T-helper 9 cell (primary cell): ENCODE data around the gene PRDM7.
A peak's percentile ranks its signal among the peaks of the same experiment; 100 is the strongest.
"Not testable (repeated sequence)": the region's sequence is repeated elsewhere in the genome, so short reads cannot be mapped to it uniquely, and the experiment has no call there.

Experiments used
- DNase-seq: peaks from one replicate; pipeline ENCODE4 v3.0.0-alpha.2; 2020
- total RNA-seq, 2 donors: gene quantifications; one replicate each; lab custom pipeline; 2026; lab: John Stamatoyannopoulos, UW

PRDM7 gene
- total RNA-seq, result 0 reads per million in 2 donors

DNA sequence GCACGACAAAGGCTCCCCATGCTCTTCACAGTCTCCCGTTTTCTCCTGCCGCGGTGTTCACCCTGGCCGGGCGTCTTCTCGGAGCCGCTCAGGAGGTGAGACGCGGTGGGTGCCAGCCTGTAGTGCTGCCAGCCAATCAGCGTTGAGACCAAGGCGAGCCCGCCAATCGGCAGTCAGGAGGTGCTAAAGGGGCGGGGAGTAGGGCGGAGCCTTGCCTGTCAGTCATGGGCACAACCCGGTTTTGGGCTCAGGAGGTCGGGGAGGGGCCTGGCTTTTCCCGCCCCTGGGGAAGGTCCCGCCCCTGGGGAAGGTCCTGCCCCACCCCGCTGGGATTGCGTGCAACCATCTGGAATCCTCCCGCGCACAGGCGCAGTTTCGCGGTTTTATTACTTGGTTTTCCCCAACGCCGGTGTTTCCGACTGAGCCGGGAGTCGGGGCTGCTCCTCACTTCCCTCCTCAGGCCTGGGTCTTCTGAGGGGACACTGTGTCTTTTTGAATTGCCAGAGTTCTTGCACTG lies at the start of gene PRDM7:
TSS of gene PRDM7 (minus strand) at position 92 of the 517 bp plus-strand sequence. CDS start 1,421 bp downstream, outside the sequence.
- DNase-seq, result peak; percentile 92

DNA sequence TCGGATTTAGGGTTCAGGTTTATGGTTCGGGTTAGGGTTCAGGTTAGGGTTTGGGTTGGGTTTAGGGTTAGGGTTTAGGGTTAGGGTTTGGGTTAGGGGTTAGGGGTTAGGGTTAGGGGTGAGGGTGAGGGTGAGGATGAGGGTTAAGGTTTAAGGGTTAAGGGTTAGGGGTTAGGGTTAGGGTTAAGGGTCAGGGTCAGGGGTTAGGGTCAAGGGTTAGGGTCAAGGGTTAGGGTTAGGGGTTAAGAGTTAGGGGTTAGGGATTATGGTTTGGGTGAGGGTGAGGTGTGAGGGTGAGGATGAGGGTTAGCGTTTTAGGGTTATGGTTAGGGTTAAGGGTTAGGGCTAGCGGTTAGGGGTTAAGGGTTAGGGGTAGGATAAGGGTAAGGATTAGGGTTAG lies 44.7 kb upstream of the PRDM7 start:
- not testable (repeated sequence) for DNase-seq

DNA sequence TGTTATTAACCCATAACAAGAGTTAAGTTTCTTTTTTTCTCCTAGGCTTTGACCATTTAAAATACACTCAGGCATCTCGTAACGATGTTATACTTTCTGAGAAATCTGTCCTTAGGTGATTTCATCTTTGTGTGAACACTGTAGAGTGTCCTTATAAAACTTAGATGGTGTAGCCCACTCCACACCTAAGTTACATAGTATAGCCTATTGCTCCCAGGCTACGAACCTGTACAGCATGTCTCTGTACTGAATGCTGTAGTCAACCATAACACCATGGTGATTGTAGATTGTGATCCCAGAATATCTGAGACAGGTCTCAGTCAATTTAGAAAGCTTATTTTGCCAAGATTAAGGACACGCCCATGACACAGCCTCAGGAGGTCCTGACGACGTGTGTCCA lies 30.5 kb upstream of the PRDM7 start:
- not testable (repeated sequence) for DNase-seq

DNA sequence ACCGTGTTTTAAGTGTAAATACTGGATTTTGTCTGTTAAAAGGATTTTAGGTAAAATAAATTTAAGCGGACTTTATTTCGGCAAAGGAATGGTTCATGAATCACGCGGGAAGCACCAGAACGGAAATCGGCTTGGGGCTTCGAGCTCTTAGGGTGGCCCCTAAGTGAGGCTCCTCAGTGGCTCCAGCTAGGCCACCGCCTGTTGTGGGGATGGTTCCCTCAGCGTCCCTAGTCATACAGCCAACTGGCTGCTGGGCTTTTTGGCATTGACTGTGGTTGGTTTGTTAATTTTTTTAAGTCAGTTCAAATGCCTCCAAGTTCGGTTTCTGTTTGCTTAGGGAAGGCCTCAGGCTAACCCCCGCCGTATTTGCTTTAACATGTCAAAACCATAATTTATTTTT lies 29.9 kb upstream of the PRDM7 start:
- not testable (repeated sequence) for DNase-seq

DNA sequence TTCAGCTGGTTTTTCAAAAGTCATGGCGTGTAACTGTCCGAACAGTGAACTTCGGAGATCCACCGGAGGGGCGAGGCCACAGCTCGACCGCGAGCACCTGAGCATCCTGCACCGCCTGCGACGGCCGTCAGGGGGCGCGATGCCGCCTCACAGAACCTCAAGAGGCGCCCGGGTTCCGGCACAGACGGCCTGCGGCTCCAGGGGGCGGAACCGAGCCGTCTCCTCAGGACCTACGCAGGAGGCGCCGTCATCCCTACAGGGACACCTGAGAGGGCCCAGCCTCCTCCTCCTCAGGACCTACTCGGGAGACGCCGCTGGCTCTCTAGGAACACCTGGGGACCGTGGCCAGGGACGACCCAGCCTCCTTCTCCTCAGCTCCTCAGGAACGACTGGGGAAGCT lies 29.1 kb upstream of the PRDM7 start:
- peak; percentile 27 for DNase-seq

DNA sequence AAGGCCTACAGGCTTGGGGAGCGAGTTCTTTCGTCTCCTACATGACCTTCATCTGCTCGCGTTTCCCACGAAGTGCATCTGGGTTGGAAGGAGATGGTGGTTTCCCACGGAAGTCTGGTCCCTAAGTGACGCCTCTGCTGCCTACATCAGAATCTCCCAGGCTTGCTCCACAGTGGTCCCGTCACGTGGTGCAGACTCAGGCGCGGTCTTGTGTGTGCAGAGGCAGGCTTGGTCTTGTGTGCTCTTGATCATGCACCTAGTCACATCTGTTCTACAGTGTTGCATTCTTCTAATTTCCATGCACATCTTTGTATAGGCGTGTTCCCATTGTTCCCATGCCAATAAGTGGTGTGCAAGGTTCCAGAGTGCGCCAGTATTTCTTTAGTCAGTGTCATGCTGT lies 27.6 kb upstream of the PRDM7 start:
- DNase-seq, result not testable (repeated sequence)

DNA sequence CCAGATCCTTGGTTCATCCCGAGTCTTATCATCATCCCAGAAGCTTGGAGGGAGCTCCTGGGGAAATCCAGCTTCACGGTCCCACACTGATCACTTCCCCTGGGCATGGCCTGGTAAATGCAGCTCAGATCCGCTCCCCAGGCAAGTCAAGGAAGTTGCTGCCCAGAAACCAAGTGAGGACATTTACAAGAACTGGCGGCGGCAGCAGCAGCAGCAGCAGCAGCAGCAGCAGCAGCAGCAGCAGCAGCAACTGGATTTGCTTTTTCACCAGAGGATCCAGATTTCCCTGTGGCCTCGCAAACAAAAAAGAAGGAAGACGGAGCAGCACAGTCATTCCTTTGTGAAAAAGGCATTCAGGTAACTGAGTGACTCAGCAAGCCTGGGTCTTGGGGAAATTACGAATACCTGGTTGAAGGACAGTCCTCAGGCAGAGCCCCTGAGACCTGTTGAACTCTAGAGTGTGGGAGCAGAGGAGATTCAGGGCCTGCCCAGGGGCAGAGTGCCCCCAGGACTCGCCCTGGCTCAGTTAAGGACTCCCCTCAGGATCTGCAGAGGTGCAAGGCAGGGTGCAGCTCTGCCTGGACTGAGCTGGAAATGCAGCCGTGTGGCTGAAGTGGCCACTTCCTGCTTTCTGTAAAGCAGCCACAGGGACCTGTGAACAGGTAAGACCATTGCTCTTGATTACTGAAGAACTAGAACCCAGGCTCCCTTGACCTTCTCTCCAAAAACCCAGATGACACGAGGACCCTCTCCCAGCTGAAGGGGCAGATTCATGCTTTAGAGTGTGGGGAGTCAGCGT lies 25.2 kb upstream of the PRDM7 start:
- DNase-seq, result not testable (repeated sequence)

DNA sequence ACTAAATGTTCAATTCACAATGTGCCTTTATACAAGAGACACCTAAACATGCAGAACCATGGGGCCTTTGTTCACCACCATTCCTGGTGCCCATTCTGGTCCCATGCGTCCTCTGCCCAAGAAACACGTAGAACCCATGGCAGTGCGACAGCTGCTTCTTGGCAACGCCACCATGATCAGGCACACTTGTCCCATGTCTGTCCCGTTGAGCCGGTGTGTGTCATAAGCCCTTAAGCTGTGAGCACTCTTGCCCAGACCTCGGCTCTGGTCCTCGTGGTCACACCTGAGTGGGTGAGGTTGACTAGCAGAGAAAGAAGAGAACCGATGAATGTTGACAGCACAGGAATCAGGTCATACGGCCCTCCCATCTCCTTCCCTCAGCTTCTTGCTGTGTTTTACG lies 24.2 kb upstream of the PRDM7 start:
- not testable (repeated sequence) for DNase-seq

DNA sequence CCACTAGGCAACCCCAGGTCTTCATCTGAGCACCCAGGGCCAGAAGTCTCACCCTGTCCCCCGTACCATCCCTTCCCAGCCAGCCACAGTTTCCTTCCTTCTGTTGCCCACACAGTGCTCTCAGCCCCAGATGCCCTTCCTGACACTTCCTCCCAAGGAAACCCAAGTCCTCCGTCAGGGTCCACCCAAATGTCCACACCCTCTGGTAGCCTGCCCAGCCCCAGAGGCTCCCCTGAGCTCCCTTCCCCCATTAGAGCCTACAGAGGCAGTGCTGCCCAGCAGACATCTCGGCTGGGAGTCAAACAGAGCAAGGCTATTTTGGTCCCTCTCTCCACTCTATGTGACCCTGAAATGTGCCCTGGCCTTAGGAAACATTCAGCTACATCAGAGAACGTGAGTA lies 23.7 kb upstream of the PRDM7 start:
- not testable (repeated sequence) for DNase-seq

DNA sequence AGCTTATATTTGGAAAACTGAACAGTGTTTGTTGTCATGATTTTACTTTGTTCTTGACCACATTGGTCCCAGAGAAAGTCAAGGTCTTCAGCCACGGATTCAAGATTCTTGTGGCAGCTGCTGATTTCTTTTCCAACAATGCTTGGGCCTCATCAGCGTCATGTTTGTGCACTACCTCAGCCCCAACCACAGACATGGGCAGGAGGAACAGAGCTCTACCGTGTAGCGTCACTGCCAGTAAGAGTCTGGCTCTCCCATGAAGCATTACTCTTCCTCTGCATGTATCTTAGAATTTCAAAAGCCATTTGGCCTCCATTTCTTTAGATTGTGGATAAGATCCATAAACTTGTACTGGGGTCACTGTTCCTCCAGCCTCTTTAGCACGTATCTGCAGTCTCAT lies 23.1 kb upstream of the PRDM7 start:
- not testable (repeated sequence) for DNase-seq

DNA sequence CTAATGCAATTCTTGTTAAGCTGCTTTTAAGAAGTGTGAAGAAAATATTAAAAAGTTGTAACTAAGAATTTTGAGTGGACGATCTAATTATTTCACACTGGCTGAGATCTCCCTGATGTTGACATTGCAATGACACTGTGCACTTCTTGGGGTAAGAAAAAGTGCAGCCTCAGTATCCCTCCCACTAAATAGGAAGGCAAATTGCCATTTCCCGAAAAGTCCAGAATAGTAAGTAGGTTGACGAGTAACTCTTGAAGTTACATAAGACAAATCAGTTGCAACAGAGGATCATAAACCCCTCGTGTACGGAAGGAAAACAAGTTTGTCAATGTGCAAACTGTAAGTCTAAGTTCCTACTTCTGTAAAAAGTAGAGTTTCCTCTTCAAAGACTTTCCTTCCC lies 21.8 kb upstream of the PRDM7 start:
- not testable (repeated sequence) for DNase-seq

DNA sequence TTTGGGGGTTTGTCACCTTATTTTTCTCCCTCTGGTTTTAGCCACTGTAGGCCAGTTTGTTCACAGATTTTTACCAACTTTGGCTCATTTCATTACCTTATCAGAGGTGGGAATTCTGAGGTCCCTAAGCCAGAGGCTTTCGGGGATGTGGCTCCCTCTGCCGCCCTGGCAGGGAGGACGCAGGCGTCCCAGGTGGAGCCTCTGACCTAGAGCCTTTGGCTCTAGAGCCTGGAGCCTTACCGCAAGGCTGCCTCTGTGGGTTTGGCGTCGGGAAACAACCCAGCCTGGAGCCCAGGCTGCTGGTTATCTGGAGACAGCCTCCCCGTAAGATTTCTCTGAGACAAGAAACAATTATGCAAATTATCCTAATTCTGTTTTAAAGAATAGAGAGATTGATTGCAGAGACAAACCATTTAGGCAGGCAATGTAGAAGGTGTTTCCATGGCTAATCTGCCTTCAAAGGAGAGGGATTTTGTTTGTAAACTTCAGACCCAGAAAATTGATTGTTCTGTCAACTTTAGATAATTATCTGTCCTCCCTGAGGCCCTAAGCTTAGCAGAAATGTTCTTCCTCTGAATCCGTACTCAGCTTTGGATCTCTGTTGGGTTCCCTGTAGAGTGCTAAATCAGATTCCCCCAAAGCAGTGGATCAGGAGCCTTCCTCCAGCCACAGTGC lies 20.0 kb upstream of the PRDM7 start:
- DNase-seq, result not testable (repeated sequence)

DNA sequence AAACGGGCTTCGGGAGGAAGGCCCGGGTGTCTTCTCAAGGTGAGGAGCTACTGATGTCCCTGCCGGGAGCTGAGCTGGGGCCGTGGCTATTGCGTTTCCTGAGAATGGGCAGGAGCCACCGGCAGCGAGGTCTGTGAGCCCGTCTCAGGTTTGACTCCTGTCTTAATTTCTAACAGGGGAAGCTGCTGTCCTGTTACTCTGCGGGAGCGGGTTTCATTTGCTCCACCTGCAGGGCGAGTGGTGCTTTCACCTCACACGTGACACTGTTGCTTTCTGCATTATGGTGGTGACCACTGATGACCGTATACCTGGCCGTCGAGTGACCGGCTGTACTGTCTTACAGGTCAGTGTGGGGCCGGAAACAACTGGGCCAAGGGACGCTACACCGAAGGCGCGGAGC lies 17.7 kb upstream of the PRDM7 start:
- DNase-seq, result not testable (repeated sequence)

DNA sequence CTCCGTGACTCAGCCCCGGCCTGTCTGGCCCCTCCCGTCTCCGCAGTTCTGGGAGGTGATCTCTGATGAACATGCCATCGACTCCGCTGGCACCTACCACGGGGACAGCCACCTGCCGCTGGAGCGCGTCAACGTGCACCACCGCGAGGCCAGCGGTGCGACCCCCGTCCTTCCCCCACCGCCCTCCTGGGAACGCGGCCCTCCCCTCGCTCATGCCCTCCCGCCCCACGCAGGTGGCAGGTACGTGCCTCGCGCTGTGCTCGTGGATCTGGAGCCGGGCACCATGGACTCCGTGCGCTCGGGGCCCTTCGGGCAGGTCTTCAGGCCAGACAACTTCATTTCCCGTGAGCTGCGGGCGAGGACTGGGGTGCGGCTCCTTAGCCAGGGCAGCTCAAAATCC lies 17.2 kb upstream of the PRDM7 start:
- DNase-seq, result not testable (repeated sequence)

DNA sequence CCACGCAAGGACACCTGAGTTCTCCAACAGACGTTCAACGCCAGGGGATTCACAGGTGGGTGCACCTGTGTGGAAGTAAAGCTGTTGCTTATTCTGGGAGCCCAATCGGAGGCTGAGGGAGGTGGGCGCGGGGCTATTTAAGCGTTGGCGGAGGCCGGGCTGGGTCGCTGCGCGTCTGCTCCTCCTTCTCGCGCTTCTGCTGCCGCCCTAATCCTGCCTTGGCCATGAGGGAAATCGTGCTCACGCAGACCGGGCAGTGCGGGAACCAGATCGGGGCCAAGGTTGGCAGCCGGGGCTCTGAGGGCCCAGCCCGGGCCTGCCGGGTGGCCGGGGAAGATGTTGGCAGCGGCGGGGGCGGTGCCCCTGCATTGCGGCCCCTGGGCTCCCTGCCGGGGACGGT lies 16.7 kb upstream of the PRDM7 start:
- not testable (repeated sequence) for DNase-seq

DNA sequence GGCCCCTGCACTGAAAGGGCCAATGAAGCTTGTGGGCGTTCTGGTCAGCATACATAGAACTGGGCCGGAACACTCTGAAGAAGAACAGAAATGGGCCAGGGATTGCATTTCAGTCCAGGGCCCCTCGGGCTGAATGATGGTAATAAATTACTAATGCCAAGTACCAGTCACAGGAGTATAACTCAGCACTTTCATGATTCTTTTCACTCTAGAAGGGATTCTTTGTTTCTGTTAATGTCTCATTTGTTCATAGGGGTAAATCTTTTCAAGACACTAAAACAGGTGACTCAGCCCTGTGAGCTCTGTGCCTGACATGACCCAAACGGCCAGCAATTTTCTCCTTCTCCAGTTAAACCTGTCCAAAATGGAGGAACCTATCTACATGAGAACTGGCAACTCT lies 15.7 kb upstream of the PRDM7 start:
- not testable (repeated sequence) for DNase-seq

DNA sequence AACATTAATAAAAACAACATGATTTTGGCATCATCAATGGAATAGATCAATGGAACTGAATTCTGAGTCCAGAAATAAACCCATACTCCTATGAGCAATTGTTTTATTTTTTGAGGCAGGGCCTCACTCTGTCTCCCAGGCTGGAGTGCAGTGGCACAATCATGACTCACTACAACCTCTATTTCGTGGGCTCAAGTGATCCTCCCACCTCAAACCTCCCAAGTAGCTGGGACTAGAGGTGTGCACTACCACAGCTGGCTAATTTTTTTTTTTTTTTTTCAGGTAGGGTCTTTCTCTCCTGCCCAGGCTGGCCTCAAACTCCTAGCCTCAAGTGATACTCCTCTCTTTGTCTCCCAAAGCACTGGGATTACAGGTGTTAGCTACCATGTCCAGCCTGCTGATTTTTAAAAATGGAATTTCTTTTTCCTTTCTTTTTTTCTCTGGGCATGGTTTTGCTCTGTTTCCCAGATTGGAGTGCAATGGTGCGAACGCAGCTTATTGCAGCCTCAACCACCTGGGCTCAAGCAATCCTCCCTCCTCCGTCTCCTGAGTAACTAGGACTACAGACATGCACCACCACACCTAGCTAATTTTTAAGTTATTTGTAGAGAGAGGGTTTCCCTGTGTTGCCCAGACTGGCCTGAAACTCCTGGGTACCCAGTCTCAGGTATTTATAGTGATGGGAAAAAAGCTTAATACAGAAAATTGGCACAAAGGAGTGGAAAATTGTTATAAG lies 7.3 kb upstream of the PRDM7 start:
- no peak for DNase-seq

DNA sequence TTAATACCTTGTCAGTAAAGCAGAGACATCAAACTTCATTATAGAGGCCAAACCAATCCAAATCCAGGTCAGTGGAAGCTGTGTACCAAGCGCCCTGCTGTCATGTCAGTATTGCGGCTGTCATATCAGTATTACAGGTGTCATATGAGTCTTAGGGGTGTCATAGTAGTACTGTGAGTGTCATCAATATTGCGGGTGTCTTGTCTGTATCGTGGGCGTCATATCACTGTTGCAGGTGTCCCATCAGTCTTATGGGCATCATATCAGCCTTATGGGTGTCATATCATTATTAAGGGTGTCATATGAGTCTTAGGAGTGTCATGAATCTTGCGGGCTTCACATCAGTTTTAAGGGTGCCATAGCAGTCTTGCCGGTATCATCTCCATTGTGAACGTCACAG lies 6.0 kb upstream of the PRDM7 start:
- no peak for DNase-seq

DNA sequence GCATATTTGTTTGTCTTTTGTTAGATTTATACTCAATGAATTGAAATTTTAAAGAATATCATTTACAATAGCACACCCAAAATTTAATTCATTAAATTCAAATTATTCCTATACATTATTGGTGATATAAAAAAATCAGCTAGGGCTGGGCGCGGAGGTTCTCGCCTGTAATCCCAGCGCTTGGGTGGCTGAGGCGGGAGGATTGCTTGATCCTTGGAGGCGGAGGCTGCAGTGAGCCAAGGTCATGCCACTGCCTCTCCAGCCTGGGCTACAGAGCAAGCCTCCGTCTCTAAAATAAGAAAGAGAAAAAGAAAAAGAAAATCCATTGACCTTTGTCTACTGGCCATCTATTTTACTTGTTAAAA lies 4.5 kb upstream of the PRDM7 start:
- DNase-seq, result no peak

DNA sequence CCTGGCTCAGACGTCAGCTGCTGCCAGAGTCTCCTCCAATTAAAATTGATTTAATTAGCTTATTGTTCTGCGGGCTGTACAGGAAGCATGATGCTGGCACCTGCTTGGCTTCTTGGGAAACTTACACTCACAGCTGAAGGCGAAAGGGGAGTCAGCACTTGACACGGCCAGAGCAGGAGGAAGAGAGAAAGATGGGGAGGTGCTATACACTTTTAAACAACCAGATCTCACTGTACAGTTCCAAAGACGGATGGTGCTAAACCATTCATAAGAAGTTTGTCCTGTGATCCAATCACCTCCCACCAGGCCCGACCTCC lies 1.4 kb upstream of the PRDM7 start:
- no peak for DNase-seq

DNA sequence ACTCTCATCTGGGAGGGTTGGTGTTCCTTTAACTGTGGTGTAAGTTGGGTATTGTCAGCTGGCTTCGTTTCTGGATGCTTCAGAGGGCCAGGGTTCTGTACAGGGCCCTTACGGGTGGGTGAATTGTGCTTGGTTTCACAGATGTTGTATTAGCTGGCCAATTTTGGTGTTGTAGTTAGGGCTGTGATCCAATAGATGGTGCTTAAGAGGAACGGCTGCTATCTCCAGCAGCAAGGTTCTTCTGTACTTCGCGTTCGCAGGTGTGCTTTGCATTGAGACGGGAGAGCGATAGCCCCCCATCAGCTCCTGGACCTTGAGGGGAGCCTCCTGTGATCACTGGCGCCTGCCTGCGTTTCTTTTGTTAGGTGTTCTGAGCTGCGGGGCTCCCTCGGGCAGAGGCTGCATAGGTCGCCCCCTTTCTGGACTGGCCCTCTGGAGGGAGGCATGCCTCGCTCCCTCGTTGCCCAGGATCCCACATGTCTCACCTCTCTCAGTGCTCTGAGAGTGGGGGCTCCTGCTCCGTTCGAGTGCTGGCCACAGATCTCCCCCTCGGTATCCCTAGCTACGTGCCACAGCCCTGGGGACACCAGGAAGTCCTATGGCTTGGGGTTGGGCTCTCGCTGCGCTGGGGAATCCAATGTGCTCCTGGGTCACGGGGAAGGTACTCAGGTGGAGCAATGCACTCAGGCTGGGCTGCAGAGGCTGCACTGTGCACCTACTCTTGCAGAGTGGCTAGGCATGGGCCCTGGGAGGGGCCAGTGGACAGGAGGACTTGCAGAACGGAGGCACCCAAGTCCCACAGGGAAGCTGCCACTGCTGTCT lies 837 bp upstream of the PRDM7 start:
- peak; percentile 8 for DNase-seq

DNA sequence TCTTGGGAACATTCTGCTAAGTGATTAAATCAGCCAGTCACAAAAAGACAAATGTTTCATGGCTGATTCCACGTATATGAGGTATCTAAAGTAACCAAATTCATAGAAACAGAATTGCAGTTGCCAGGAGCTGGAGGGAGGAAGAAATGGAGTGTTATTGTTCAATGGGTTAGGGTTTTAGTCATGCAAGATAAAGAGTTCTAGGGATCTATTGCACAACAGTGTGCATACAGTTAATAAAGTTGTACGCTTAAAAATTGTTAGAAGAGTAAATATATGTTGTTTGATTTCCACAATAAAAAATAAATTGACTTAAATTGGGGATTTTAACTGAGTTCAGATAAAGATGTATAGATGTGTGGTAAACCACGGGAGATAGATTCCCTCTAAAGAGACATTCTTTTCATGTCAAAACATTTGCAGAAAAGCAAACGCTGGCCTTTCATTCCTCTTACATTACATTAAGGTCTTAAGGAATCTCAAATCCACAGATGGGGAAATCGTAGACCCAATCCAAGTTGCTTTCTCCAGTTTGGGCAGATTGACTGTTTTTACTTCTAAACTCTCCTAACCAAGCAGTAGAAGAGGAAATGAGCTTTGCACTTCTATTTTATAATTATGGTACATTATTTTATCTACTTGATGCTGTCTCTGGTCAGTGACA lies 4.6 kb downstream of the PRDM7 start:
- DNase-seq, result no peak
